A673 (cell line): ENCODE data around the gene CCDC85C. TPM values are rescaled to one million over a fixed set of nuclear protein-coding genes. Genes with fewer than 3 reads are reported as not detected.

ENCODE experiments used
- BruUV-seq: library from RNA; stranded (reverse); fragments of 400-500 nt; replicated peaks from 2 replicates; lab custom pipeline; 2021; lab: Mats Ljungman, UMichigan
- CTCF ChIA-PET: fragments of 300-600 bp; sonication (Branson Sonifier 250); formaldehyde crosslinking; loops from one replicate; lab custom pipeline; 2022; ENCODE audit warnings: antibody characterized with exemption; lab: Charles Lee
- POLR2A ChIA-PET: fragments of 300-600 bp; sonication (Branson Sonifier 250); formaldehyde crosslinking; loops from one replicate; lab custom pipeline; 2022; ENCODE audit warnings: antibody characterized with exemption; ENCODE audit not compliant: low non-redundant PET; lab: Charles Lee
- DNase-seq: peaks from one replicate; pipeline ENCODE4 v3.0.0-alpha.2; 2015; ENCODE audit warnings: low spot score
- H3K27ac ChIP-seq: fragments of 200-600 bp; sonication (generic); 2 replicates; pipeline ENCODE4 v1.5.1; 2016; ENCODE audit warnings: mixed run types, low read depth, mild to moderate bottlenecking, mixed read lengths, antibody characterized with exemption, low read length; ENCODE audit not compliant: poor library complexity, severe bottlenecking
- H3K27me3 ChIP-seq: fragments of 200-600 bp; sonication (generic); replicated peaks from 2 replicates; pipeline ENCODE4 v1.6.1; 2017; ENCODE audit warnings: mixed run types, low read depth, mild to moderate bottlenecking, mixed read lengths, antibody characterized with exemption, low read length; ENCODE audit not compliant: insufficient read depth, poor library complexity
- H3K36me3 ChIP-seq: fragments of 200-600 bp; sonication (generic); 2 replicates; pipeline ENCODE4 v1.6.1; 2016; ENCODE audit warnings: mixed run types, mild to moderate bottlenecking, mixed read lengths, antibody characterized with exemption, low read length; ENCODE audit not compliant: insufficient read depth, poor library complexity, severe bottlenecking
- H3K4me1 ChIP-seq: fragments of 200-600 bp; sonication (generic); 2 replicates; pipeline ENCODE4 v1.6.1; 2017; ENCODE audit warnings: mixed run types, mild to moderate bottlenecking, mixed read lengths, antibody characterized with exemption, low read length; ENCODE audit not compliant: insufficient read depth, poor library complexity, severe bottlenecking
- H3K4me3 ChIP-seq: fragments of 200-600 bp; sonication (generic); 2 replicates; pipeline ENCODE4 v1.5.1; 2016; ENCODE audit warnings: low read depth, mixed run types, mild to moderate bottlenecking, mixed read lengths, low read length; ENCODE audit not compliant: poor library complexity, severe bottlenecking
- H3K9me3 ChIP-seq: fragments of 200-600 bp; sonication (generic); 2 replicates; pipeline ENCODE4 v1.6.1; 2016; ENCODE audit warnings: mixed run types, low read depth, mild to moderate bottlenecking, mixed read lengths, antibody characterized with exemption, low read length; ENCODE audit not compliant: poor library complexity, severe bottlenecking
- EZH2 ChIP-seq: fragments of 200-600 bp; sonication (generic); IDR thresholded peaks from 2 replicates; pipeline ENCODE4 v1.6.1; 2017; ENCODE audit warnings: borderline replicate concordance, low read depth, mild to moderate bottlenecking, mixed read lengths, antibody characterized with exemption, low read length; ENCODE audit not compliant: poor library complexity, severe bottlenecking
- intact Hi-C: fragments of 100-400 bp; cut with micrococcal nuclease; formaldehyde crosslinking; loops from one replicate; pipeline ENCODE4 v1.10.0; 2022; ENCODE audit not compliant: unreplicated experiment
- total RNA-seq: library from RNA; stranded (reverse); gene quantifications from 2 replicates; pipeline ENCODE4 v1.2.3, GENCODE V29; 2021
- TF ChIP-seq, protein P1 (sequence below): fragments of 300-800, 200-600 bp; sonication (generic); conservative IDR thresholded peaks from 2 replicates; pipeline ENCODE4 v1.5.1; 2017; ENCODE audit warnings: low read depth, mild to moderate bottlenecking, antibody characterized with exemption, low read length, moderate library complexity, mixed read lengths

The CCDC85C gene
- total RNA-seq, 1 experiment from 2014 or later = 24.6 TPM

DNA sequence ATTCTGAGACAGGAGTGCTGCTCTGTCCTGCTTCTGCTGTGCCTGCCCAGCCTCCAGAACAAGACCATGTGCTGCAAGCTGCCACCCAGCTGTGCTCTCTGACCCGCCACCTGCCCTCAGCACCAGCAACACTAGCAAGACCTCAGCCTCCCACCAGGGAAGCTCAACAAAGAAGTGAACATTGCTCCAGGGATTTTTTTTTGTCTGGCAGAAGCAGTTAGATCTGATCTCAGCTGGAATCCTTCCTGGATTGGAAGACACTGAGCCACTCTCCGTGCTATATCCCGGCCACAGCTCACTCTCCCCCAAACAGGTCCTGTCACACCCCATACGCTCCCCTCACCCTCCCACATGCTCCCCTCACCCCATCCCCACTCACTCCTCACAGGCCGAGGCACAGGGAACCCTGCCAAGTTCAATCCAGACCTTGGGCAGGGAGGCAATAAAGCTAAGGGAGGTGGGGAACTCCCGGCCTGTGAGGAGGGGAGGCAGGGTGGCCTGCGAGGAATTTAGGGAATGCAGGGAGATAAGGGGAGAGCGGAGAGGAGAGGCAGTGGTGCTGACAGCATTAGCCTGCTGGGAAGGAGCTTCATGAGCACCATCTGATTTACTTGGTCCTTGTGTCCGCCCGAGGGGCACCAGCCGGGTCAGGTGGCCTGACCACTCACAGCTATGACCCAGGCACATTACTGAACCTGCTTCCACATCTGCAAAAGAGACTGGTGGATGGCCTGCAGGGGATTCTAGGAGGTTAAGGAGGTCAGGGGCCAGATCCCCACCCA, 29.7 kb downstream of the CCDC85C start:
- ChIA-PET POLR2A (no interaction called here), CTCF (interaction anchor here (0.6 kb wide), 2 partner anchors 109 to 265 kb away, joined by 3 read pairs; no protein-coding TSS in a partner anchor)
- H3K4me1 ChIP-seq = peaks cover 53% of the 10 kb centered on the region
- no peaks in the 10 kb centered on the region for H3K36me3 ChIP-seq
- intact Hi-C loops = no loop called here
- no peak overlapping the region for H3K4me3 ChIP-seq
- H3K9me3 ChIP-seq = no peaks in the 10 kb centered on the region
- H3K27me3 ChIP-seq = no peaks in the 10 kb centered on the region
- TF ChIP-seq EZH2 = no peak
- TF ChIP-seq, protein P1, sequence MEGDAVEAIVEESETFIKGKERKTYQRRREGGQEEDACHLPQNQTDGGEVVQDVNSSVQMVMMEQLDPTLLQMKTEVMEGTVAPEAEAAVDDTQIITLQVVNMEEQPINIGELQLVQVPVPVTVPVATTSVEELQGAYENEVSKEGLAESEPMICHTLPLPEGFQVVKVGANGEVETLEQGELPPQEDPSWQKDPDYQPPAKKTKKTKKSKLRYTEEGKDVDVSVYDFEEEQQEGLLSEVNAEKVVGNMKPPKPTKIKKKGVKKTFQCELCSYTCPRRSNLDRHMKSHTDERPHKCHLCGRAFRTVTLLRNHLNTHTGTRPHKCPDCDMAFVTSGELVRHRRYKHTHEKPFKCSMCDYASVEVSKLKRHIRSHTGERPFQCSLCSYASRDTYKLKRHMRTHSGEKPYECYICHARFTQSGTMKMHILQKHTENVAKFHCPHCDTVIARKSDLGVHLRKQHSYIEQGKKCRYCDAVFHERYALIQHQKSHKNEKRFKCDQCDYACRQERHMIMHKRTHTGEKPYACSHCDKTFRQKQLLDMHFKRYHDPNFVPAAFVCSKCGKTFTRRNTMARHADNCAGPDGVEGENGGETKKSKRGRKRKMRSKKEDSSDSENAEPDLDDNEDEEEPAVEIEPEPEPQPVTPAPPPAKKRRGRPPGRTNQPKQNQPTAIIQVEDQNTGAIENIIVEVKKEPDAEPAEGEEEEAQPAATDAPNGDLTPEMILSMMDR = no peak
- peak overlapping the region; percentile 64 for H3K27ac ChIP-seq
- DNase-seq = peak; percentile 72
- BruUV-seq = no TSS peak

DNA sequence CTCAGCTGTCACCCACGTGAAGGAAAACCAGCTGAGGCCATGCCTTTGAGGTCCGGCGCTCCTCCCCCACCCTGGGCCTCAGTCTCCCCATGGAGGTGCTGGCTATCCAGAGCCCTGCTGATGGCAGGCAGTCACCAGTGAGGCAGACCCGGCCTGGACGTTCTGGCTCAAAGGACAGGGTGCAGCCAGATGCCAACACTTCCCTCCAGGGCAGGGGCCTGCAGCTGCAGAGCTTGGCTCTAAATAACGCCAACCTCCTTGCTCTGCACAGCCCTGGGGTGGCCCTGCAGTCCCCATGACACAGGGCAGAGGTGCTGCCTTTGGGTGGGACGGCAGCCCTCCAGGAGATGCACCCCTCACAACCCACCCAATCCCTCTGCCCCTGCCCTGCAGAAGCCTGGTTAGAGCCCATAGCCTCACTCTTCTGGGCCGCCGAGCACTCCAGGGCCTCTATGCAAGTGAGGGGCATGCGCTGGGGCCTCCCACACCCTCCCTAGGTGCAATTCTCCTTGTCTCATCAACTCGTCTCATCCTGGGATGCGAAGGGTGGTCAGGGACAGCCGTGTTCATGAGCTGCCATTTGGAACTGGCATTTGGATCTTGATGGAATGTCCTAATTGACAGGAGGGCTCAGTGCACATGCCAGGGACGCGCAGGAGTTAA, 30.4 kb downstream of the CCDC85C start:
- ChIA-PET POLR2A (no interaction called here), CTCF (interaction anchor here (0.6 kb wide), 1 partner anchor 110 kb away, joined by 3 read pairs; no protein-coding TSS in a partner anchor)
- no peak for TF ChIP-seq EZH2
- TF ChIP-seq, protein P1 = no peak
- Histone ChIP-seq H3K27me3 (no peaks in the 10 kb centered on the region), H3K4me3 (no peak overlapping the region), H3K36me3 (no peaks in the 10 kb centered on the region), H3K27ac (peak overlapping the region; percentile 64), H3K4me1 (peaks cover 53% of the 10 kb centered on the region), H3K9me3 (no peaks in the 10 kb centered on the region)
- intact Hi-C loops = no loop called here
- DNase-seq = no peak
- no TSS peak for BruUV-seq

DNA sequence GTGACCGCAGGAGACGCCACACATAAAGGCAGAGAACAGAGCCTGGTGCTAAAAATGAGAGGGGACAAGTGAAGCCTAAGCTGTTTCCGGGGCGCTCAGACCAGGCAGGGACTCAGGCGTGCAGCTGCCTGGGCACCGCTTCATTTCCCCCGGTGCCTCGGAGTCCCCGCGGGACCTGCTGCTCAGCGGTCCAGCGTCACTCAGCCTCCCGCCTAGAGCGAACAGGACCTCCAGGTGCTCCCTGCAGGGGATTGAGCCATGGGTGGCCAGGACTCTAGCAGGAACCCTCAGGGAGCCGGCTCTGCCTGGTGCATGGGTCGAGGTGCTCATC, 31.0 kb downstream of the CCDC85C start:
- DNase-seq = no peak
- peaks cover 53% of the 10 kb centered on the region for H3K4me1 ChIP-seq
- TF ChIP-seq, protein P1 = no peak
- TF ChIP-seq EZH2 = no peak
- H3K4me3 ChIP-seq = no peak overlapping the region
- H3K27me3 ChIP-seq = no peaks in the 10 kb centered on the region
- no TSS peak for BruUV-seq
- POLR2A ChIA-PET = no interaction called here
- no peaks in the 10 kb centered on the region for H3K36me3 ChIP-seq
- intact Hi-C loops = no loop called here
- peak overlapping the region; percentile 5 for H3K27ac ChIP-seq
- CTCF ChIA-PET = no interaction called here
- no peaks in the 10 kb centered on the region for H3K9me3 ChIP-seq
